ENCODE data around the gene MRPL40.

Gene MRPL40

GRCh38 chr22:19456541-19456940 lies 24.2 kb downstream of the MRPL40 start:
- DNase-seq (ENCODE audit: extremely low spot score, insufficient read length, low read depth) (no peak), FAIRE-seq (no peak)

- DNase-seq (ENCODE audit: extremely low spot score, insufficient read length, low read depth) (no peak), FAIRE-seq (no peak)
These were observed 25.6 kb downstream of the MRPL40 start for GRCh38 chr22:19457828-19458428.

DNA sequence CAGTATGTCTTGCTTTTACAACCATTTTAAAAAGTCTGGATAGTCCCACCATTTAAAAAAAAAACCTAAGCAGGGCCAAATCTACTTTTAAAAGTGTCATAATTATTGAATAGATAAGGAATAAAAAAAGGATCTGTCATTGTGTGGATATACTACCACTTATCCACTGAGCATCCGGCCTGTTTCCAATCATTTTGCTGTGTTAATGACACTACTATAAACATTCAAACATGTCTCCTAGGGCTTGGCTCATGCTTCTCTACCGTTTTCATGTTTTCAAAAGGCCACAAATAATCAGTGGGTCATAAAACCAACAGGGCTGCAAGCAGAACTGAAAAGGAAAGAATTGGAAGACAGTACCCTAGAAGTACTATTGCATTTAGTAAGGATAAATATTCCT lies 27.7 kb downstream of the MRPL40 start:
- DNase-seq (ENCODE audit: extremely low spot score, insufficient read length, low read depth) (no peak), FAIRE-seq (no peak)

DNA sequence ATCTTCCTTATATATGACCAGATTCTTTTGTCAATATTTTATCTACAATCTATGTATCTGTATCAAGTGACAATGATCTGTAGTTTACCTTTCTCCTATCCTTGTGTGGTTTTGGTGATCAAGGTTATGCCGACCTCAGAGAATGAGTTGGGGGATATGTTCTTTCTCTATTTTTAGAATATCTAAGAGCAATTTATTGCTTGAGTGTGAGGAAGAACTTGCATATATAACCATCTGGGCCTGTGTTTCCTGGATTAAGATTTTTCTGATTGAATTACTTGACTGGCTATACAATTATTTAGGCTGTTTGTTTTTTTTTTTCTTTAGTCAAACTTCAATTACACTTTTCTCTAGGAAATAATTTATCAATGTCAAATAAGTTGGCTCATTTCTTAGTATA lies 29.2 kb downstream of the MRPL40 start:
- no peak for FAIRE-seq

DNA sequence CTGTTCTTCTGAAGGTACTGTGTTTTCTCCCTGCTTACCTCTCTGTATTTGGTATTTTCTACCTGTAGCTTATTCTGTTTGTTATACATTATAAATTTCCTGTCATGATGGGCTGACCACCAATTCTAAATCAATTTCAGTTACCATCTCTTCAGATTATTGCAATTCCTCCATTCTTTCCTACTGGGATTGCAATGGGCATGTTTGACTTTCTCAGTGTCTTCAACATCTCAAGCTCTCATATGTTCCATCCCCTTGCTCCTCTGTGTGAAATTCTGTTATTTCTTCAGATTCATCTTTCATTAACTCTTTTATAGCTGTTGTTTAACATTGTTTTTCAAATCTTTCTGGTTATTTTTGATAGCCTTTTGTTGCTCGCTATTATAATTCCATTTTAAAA lies 30.7 kb downstream of the MRPL40 start:
- DNase-seq (ENCODE audit: extremely low spot score, insufficient read length, low read depth) (no peak), FAIRE-seq (no peak)

More for the DNA sequence above, 29.2 kb downstream of the MRPL40 start:
- DNase-seq (ENCODE audit: extremely low spot score, insufficient read length, low read depth), result no peak

GRCh38 chr22:19463491-19464469 lies 31.4 kb downstream of the MRPL40 start:
- DNase-seq (ENCODE audit: extremely low spot score, insufficient read length, low read depth) (no peak), FAIRE-seq (no peak)

- no peak for DNase-seq (ENCODE audit: extremely low spot score, insufficient read length, low read depth)
- FAIRE-seq, result no peak
These were observed 32.2 kb downstream of the MRPL40 start for GRCh38 chr22:19464546-19464945.

DNA sequence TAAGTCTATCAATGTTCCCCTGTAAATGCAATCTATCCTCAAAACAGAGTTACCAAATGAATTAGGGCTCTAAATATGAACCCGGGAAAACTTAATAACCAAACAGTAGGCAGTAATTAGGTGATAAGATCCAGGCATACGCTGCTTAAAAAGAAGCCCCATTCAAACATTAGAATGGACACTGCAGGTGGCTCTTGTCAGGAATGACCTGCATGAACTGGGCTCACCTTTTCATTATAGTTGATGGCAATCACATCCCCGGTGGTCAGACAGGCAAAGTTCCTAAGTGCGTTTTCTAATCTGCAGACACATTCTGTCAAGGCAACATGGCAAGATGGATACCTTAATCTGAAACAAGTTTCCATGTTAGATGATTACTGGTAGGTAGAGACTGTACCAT lies 32.6 kb downstream of the MRPL40 start:
- DNase-seq (ENCODE audit: extremely low spot score, insufficient read length, low read depth) (no peak), FAIRE-seq (no peak)

- no peak for FAIRE-seq
- no peak for DNase-seq (ENCODE audit: extremely low spot score, insufficient read length, low read depth)
These were observed 33.9 kb downstream of the MRPL40 start for GRCh38 chr22:19466126-19466716.

GRCh38 chr22:19466848-19467752 lies 34.8 kb downstream of the MRPL40 start:
- FAIRE-seq, result no peak
- DNase-seq (ENCODE audit: extremely low spot score, insufficient read length, low read depth), result no peak

DNA sequence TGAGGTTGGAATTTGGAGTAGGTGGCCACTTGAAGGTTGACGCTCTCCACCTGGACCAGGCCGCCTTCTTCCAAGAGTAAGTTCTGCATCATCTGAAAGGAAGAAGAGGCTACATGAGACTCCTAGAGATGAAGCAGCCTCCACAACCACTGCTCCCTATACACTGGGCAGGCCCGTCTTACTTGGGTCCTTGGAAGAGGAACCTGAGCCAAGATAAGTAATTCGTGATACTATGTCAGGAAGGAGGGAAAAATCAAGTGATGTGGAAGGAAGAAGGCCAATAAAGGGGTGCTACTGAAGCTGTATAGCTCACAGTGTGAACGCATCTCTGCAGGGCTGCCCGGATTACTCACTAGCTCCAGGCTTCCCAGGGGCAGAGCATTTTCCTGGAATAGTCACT lies 35.6 kb downstream of the MRPL40 start:
- DNase-seq (ENCODE audit: extremely low spot score, insufficient read length, low read depth) (no peak), FAIRE-seq (no peak)

DNA sequence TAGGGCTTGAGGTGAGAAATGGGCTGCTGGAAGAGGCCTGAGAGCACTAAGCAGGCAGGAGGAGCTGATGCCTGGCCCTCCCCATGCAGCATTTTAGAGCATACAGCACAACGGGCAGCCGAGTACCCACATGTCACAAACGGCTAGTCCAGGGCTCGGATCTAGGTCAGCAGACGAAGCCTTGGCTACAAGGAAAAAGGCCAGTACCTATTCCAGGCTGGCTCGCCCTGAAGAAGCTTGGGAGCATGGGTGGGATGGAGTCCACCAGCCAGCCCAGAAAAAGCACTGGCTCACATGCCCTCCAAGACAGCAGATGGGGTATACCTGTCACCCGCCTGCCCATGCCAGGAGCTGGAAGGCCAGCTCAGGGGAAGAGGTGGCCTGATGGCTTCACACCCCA lies 37.1 kb downstream of the MRPL40 start:
- no peak for DNase-seq (ENCODE audit: extremely low spot score, insufficient read length, low read depth)
- no peak for FAIRE-seq

DNA sequence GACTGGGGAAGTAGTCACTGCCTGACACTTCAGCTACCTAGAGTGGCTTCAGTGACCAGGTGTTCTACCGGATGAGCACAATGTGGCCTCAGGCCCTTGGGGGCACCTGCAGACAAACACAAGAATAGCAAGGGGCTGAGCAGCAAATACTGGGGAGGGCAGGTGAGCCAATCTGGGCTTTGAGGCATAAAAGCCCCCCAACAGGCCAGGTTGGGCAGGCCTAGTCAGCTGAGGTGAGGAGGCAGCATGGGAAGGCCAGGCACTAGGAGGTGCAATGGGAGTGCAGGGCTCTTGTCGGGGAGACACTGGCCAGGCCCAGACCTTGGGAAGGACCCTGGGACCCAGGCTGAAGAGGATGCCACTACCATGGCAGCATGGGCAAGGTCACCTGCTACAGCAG lies 37.7 kb downstream of the MRPL40 start:
- FAIRE-seq (no peak), DNase-seq (ENCODE audit: extremely low spot score, insufficient read length, low read depth) (no peak)

- FAIRE-seq, result no peak
- DNase-seq (ENCODE audit: extremely low spot score, insufficient read length, low read depth), result no peak
These were observed 39.2 kb downstream of the MRPL40 start for GRCh38 chr22:19471572-19471971.

DNA sequence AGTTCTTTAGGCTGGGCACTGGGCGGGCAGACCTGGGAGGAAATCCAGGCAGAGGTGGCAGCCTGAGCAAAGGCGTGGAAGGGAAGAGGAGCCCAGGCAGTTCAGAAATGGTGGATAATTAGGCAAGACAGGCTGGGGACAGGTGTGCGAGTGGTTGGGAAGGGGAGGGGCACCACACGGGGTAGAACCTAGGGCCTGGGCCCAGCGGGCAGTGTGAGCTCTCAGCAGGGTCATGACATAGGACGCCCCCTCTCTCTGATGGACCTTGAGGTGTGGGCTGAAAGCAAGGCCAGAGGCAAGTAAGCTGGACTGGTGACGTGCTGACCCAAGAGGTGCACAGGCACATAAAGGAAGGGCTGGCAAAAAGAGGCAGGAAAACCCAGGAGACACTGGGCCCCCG lies 39.9 kb downstream of the MRPL40 start:
- no peak for DNase-seq (ENCODE audit: extremely low spot score, insufficient read length, low read depth)

DNA sequence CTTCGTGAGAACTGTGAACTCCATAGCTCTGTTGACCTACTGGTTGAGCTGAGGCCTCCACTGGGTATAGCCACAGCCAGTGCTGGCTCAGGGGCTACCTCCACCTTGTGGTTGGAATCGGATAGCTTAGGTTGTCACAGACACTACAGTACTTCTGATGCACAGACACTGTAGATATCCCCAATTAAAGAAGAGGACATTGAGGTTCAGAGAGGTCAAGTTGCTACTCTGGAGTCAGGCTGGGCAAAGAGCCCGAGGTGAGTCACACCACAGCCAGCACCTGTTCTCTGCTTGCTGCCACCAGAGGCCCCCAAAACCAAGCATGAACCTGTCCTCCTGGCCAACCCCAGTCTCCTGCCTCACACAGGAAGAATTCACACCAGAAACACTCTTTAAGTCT lies 41.2 kb downstream of the MRPL40 start:
- no peak for DNase-seq (ENCODE audit: extremely low spot score, insufficient read length, low read depth)
- no peak for FAIRE-seq

More for the DNA sequence above, 39.9 kb downstream of the MRPL40 start:
- FAIRE-seq, result no peak

DNA sequence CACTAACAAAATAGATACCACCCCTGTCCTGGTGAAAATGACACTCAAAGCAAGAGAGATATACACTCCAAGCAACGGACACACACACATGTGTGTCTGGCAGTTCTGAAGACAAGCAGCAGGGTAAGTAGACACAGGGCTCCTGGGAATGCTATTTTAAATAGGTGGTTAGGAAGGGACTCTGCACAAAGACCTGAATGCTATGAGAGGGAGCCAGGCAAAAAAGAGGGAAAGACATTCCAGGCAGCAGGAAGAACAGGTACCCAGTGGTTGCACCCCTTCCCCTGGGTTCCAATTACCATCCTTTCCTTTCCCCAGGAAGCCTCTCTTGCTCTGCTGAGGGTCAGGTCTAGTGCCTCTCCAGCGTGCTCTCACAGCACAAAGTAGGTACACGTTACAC lies 43.7 kb downstream of the MRPL40 start:
- no peak for DNase-seq (ENCODE audit: extremely low spot score, insufficient read length, low read depth)
- FAIRE-seq, result no peak

- FAIRE-seq (peak; percentile 41), DNase-seq (ENCODE audit: extremely low spot score, insufficient read length, low read depth) (no peak)
These were observed 45.1 kb downstream of the MRPL40 start for GRCh38 chr22:19477321-19478044.
